Measurements from ENCODE around the gene CYP26B1.

Gene CYP26B1

DNA sequence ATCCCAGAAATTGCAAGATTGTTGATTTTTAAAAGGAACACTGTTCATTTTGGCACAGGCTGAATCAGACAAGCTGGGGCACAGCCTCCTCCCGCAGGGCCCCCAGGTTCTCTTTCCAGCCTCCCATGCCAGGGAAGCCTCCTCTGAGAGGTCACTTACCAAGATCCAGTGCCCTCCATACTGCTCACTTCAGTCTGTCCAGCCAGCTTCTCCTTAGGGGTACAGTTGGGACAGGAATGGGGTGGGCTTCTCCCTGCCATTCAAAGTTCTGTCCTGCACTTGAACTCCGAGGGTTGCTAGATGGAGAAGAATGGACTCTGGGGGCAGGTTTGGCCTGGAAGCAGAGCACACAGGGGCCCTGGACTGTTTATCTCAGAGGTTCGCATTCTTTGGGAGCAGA is 7.5 kb upstream of the CYP26B1 start:
- DNase-seq (ENCODE audit: low read depth, low spot score) = no peak

DNA sequence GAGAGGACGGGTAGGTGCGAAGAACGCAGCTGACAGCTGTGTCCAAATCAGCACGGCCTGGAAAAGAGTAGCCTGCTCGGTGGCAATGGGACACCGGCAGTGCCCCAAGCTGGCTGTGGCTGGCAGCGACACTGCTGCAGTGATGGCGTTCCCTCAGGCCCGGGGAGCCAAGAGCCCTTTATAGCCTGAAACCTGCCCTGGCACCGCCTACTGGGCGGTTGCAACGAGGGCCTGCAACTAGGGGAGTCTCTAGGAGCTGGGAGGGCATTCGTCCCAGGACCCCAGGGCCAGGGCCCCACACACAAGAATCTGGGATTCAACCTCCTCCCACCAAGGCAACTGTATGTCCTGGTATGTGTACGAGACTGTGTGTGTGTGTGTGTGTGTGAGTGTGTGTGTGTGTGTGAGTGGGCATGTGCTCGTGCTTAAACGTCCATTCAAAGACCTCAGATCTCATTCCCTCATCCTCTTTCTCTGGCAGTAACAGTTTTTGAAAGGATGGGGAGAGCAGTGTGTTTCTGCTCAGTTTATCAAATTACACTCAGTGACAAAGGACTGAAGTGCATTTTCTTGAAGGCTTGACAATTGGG is 6.8 kb upstream of the CYP26B1 start:
- no peak for DNase-seq (ENCODE audit: low read depth, low spot score)

DNA sequence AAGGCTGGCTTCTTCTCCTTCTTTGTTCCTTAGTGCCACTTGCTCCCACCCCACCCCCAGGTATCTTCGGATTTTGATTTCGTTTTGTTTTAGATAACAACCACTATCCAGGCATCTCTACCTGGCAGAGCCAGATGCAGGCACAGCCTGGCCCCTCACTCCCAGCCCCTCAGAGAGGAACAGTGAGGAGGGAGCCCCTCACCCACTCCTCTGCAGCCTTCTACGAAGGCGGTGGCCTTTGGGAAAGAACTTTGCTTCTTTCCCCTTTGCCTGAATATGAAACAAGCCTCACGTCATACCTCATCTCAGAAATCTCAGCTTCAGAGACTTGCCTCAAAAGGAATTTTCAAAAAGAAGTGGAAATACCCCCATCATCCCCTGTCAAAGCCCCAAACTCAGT is 6.3 kb upstream of the CYP26B1 start:
- DNase-seq (ENCODE audit: low read depth, low spot score) = no peak

DNA sequence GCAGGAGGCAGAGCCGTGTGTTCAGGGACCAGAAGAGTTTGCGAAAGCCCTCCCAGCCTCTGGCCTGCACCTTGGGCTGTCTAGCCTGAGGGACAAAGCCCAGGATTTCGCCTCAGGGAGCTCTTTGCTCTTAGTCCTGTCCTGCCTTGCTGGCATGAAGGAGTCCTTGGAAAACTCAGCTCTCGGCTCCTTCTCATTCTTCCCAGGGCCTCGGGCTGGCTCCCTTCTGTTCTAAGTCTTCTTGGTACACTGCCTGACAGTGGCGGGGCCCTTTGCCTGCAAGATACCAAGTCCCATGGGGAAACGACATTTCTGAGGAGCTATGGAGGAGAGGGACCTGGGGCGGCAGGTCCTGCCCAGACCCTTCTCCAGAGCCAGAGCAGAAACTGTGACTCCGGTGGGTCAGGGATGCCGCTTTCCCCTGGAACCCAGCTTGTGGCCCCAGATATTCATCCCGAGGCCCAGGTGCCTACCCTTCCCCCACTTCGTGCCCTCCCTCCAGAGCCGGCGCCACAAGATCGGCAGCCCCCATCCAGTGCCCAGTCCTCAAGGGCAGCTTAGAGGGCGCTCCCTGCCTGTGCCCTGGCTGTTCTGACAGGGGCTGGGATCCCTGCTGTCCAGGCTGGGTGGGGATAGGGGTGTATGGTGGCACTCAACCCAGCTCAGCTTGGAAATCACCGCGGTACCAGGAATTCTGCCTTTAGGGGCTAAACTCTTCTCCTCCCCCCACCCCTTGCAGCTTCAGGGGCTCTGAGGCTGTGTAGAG is 5.5 kb upstream of the CYP26B1 start:
- no peak for DNase-seq (ENCODE audit: low read depth, low spot score)

DNA sequence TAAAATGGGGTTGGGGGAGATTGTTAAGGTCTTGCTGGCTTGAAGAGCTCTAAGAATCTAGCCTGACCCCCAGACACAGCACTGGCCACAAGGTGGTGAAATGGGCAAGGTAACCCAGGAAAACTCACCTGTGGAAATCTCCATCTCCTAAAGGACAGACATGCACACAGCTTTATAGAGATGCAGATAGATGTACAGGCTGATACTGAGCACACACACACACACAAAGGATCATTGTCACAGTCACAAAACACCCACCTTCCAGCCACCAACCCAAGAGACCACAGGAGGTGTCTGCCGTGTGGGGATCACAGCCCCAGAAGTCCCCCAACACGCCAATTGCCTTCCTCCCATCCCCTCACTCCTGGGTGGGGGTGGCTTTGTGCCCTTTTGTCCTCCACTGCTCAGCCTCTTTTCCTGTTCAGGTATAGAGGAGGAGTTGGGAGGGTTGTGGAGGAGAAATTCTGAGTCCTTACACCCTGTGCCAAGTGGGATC is 3.2 kb upstream of the CYP26B1 start:
- no peak for DNase-seq (ENCODE audit: low read depth, low spot score)

DNA sequence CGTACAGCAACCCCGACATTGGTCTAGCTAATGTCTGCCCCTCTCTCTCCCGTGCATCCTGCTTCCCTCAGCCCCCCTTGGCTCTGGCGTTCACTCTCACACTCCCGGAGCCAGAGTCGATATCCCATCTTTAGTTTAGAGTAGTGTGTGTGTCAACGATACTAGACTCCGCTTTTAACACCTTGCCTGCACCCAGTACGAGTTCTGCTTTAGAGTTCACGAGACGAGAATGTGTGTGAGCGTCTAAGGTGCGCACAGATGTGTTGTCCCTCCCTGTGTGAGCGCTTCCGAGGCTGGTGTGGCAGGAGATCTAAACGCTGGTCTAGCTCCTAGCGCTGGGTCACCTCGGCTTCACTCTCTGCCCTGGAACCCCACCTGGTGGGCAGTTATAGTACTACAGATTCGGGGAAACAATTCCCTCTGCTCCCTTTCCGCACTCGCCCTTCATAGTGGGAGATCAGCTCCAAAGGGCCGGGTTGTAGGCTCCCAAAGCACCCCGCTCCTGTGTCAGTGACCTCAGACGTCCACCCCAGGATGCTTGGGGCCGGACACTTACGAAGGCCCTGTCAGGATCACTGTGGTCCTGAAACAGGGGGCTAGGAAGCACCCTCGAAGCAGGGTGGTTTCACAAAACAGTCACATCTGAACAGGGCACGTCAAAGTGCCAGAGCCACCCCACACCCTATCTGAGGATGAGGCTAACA is 2.6 kb upstream of the CYP26B1 start:
- DNase-seq (ENCODE audit: low read depth, low spot score) = peak; percentile 24

DNA sequence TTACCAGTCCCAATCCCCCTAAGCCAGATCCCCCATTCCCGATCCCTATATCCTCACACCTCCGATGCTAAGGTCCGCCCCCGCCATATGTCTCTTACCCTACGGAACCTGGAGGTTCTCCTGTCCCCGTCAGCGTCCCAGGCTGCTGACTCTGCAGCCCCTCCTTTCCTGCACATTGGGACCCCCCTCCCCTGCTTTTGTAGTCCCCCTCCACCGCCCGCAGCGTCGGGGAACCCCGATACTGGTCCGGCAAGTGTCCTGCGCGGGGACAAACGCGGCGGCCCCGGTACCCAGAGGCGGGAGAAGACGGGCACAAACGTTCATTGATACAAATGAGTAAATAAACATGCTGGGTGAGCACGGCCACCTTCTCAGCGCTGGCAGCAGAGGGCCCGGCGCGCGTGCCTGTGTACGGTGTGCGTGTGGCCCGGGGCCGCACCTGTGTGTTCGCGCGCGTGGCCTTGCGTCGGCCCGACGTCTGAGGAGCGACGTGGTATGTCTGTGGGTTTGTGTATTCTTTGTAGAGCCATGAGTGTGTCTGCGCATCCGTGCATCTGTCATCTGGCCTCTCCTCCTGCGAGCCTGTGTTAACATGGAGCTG is 2.0 kb upstream of the CYP26B1 start:
- DNase-seq (ENCODE audit: low read depth, low spot score) = no peak

DNA sequence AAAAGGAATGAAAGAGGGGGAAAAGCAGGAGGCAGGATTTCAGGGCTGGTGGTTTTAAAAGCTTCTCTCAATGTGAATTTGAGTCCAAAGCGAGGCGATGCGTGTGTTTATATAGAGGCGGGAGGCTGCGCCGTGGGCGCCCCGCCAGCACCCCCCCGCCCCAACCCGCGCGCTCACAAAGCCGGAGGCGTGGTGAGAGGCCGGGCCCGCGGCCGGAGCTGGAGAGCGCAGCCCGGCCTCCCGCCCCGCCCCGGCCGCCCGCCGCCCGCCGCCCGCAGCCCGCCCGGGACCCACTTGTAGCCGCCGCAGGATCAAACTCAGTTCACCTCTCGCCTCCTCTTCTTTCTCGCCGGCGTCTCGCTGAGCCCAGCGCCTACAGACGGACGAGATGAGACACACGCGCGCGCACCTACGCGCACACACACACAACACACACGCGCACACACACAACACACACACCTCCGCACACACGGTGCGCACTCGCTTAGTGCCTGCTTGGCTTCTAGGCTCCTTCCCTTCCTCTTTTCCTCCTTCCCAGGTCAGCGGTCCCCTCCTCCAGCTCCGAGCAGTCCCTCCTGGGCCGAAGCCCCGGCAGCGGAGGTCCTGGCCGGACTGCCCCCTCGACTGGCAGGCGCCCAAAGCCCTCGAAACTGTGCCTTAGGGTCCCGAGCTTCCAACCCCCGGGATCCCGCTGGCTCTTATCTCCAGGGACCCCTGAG is 1.3 kb upstream of the CYP26B1 start:
- DNase-seq (ENCODE audit: low read depth, low spot score) = no peak

DNA sequence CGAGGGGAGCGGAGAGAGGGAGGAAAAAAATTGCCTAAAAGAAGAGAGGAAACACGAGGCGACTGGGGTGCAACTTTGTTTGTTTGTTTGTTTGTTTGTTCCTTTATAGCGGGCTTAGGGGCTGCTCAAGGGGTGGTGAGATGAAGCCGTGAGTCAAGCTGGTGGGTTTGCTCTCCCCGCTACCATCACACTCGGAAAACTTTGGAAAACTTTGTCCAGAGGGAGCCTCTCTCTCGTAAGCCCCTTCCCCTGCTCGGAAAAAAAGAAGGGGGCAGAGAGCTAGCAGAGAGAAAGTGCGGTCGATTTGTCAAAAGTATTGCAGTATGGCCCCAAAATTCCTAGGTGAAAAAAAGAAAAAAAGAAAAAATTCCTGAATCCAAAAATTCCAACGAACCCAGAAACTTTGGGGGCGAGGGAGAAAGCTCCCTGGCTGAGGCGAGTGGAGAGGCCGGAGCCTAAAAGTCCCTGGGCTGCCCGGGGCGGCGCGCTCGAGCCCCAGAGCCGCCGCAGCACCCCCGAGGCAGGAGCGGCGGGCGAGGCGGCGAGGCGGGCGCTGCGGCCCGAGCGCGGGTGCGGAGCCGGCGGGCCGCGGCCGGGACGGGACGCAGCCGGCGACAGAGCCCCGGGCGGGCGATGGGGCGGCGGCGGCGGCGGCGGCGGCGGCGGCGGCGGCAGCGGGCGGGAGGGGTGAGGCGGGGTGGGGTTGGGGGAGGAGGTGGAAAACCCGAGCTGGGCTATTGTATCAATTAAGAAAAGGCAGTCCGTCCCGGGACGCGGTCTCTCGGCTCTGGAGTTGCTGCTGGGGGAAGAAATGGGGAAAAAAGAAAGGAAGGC is 558 bp upstream of the CYP26B1 start:
- DNase-seq (ENCODE audit: low read depth, low spot score) = no peak

DNA sequence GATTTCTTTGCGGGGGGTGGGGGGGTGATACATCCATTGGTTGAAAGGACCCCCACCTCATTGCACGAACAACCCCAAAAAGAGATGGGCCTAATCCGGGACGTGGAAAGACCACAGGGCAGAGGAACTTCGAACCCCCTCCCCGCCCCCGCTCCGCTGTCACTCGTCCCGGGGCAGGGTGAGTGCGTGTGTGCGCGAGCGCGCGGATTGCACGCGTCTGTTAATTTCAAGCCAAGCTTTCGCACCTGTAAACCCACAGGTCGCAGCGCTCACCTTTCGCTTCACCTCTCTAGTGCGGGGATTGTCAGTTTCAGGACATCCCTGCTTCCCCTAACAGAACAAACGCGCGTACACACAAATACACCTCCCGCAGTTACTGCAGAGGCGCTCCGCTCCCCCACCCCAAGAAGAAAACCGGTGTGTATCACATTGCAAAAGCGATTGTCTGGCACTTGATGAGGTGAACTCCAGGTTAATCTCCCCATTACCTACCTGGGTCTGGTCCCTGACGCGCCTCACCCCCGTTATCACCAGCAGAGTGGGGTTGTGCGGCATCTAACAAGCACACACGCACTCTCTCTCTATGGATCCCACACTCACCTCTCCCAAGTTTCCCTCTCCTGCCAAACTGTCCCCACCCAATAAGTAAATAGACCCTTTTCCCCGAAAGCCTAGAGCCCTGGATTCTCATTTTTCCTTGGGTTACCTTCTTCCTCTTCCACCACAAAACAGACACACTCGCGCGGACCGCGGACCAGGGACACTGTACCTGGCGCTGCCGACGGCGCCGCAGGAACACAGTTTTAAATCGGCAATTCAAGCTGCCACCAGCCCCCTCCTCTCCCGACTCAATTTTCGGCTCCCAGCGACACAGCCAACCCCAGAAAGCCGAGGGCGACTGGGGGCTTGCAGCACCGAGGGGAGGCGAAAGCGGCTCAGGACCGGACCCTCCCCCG is 1.0 kb downstream of the CYP26B1 start:
- DNase-seq (ENCODE audit: low read depth, low spot score) = no peak

DNA sequence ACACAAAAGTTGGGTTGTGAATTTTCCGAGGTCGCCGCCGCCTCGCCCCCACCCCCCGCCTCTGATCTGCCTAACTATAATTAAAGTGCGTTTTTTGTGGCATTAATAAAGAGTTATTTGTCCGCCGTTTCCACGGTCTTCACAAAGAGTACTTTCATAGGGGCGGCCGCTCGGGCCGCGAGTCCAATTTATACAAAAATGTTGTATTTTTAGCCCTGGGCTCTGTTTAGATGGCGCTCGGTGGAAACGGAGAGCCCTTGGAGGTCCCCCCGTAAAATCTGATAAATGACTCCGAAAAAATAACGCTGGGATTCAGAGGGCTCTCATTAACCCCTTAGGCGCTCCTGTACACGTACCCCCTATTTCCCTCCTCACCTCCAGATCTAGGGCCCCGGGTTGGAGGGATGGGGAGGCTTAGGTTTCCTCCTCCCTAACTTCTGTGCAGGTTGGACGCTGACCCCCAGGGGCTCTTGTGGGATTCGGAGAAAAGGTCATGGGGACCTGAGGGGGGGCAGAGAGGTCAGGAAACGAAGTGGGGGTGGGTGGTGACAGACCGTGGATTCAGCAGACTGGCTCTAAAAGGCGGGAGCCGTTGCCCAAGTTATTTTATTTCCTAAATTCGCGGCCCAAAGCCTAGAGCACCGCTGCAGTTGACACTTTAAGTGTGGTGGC is 1.9 kb downstream of the CYP26B1 start:
- no peak for DNase-seq (ENCODE audit: low read depth, low spot score)

DNA sequence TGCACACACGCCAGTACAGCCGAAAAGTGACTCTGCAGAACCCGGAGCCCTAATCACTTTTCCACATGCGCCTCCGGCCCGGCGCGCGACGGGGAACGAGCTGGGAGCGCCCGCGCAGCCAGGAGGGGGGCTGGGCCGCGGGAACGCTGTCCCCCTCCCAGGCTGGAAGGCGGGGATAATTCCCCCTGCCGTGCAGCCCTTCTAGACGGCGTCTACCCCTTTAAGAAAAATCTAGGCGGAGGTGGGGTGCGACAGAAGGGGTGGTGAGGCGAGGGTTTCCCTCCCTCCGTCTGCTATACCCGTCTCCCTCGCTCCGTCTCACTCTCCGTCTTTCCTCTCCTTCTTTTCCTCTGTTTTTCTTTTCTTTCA is 2.4 kb downstream of the CYP26B1 start:
- no peak for DNase-seq (ENCODE audit: low read depth, low spot score)

DNA sequence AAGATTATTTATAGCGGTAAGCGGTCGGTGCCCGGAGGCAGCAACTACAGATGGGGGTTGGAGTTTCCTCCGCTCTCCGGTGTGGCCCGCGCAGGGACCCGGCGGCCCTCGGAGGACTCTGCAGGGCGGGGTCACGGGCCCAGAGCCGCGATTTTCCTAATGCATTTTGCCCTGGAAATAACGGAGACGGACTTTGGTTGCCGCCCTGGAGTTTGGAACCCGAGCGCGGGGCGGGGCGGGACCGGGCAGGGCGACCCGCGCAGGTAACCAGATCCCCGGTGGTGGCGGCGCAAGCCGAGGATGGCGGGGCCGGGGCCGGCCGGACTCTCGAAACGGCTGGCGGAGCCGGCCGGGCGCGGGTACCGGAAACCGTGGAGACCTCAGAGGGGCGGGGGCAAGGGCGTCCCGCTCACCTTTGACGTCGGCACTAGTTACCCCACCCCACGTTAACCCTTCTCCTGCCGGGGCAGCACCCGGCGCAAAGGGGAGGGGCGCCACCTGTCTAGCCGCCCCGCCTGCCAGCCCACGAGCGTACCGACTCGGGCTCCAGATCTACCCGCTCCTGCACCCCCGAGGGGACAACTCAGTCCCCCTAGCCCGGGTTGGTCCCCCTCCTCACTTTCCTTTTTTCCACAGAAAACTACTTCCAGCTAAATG is 2.9 kb downstream of the CYP26B1 start:
- DNase-seq (ENCODE audit: low read depth, low spot score) = no peak

DNA sequence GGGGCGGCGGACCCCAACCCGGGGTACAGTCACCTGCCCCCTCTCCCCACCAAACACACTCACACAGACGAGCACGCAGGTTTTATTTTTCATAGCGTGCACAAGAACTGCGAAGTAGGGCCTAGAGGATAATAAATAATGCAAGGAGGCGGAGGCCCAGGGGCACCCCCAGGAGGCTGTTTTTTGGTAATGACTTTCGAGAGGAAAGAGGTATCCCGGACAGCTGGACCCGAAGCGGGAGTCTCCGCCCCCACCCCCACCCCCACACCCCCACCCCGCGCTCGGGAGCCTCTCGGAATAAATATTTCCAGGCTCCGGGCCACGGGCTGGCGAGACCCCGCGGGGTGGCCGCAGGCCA is 3.4 kb downstream of the CYP26B1 start:
- no peak for DNase-seq (ENCODE audit: low read depth, low spot score)

DNA sequence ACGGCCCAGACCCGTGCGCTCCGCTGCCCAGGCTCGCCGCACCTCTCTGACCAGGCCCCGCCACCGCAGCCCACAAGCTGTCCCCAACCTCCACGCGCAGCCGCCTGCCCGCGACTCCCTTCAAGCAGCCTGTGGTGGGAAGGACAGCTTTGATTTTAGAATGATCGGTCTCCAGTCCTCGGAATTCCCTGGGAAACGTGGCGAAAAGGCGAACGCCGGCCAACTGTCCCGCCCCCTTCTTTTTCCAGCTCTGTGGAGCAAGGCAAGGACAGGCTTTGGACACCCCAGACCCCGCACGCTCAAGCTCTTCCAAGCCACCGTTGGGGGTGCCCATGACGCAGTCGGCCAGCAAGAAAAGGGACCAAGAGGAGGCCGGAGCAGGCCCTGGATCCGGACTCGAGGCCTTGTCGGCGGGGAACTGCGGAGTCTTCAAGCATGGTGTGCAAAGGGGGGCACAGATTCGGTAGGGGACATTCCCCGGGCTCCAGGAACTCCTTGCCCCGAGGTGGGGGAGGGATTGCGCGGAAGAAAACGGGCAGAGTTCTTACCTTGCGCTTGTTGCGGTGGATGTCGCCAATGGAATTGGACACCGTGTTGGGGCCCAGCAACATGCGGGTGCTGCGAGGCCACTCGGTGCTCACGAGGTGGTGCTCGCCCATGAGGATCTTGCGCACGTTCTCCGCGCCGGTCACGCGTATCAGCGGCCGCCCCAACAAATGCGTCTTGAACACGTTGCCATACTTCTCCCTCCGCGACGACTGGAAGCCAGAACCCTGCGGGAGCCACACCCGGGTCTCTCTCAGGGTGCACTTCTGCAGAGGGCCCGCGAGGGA is 4.0 kb downstream of the CYP26B1 start:
- DNase-seq (ENCODE audit: low read depth, low spot score) = no peak

DNA sequence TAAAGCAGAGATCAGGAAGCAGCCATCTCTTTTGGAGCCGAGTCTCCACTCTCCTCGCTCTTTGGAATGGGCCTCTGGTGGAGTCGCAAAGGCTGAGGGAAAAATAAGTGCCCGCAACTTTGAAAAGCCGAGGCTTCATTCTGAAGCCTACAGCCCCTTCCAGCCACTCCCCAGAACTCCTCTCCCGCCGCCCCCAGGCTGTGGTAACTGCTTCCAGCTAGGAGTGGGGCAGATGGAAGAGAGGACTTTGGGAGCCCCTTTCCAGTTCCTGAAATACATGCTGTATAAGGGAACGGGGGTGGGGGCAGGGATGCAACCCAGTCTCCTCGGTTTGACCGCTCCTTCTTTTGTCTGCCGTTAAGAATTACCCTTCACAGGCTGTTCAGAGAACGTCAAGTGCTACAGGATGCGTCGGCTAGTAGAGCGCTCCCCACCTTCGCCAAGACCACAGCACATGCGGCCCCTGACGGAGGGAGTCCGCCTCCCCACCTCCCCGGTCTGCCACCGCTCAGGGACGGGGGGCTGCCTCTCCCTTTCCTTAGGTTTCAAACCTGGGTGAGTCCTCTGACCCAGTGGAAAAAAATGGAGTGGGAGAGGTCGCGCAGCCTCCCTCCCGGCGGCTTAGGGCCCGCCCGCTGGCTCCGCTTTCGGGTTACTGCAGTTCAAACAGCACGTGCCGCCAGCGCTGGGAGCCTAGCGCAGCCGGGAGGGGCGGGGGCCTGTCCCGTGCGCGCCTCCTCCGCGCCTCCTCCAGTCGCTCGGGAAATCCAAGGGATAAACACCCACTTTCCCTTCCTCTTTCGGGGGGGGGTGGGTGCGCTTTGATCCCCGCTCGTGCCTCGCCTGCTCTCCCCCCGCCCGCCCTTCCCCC is 4.9 kb downstream of the CYP26B1 start:
- no peak for DNase-seq (ENCODE audit: low read depth, low spot score)

Measured in activated naive CD8-positive, alpha-beta T cell treated with anti-CD3 and anti-CD28 coated beads, Interleukin-2, amount 50 U/mL, for 16 hours (primary cell).